Common myeloid progenitor, CD34-positive (primary cell): ENCODE results near the gene FER. TPM values are rescaled to one million over a fixed set of nuclear protein-coding genes. Genes with fewer than 3 reads are reported as not detected.
"Not testable (repeated sequence)": the region's sequence is repeated elsewhere in the genome, so short reads cannot be mapped to it uniquely, and the experiment has no call there.

Experiments used
- CTCF ChIA-PET: fragments of 350-600 bp; sonication (Branson Sonifier 250); formaldehyde crosslinking; loops from one replicate; lab custom pipeline; 2021; ENCODE audit warnings: antibody characterized with exemption; lab: Charles Lee
- POLR2A ChIA-PET: fragments of 350-600 bp; sonication (Branson Sonifier 250); formaldehyde crosslinking; loops from one replicate; lab custom pipeline; 2021; ENCODE audit warnings: antibody characterized with exemption; lab: Charles Lee
- DNase-seq, 3 donors: peaks; one replicate each; pipeline versions ENCODE4 v3.0.0 to v3.0.0-alpha.2; 2013
- H3K27ac ChIP-seq, 2 experiments: 1 replicate in 1 of 2; 2 replicates in 1 of 2; pipeline ENCODE4 v1.7.0; 2013; ENCODE audit warnings: inconsistent platforms in 2 of 2, low read length in 2 of 2, mild to moderate bottlenecking in 2 of 2, low read depth in 1 of 2, moderate library complexity in 1 of 2; ENCODE audit not compliant: severe bottlenecking in 2 of 2, insufficient read depth in 1 of 2, poor library complexity in 1 of 2
- H3K27me3 ChIP-seq, 5 experiments: replicated peaks in 2 of 5; 1 replicate in 3 of 5; 2 replicates in 2 of 5; pipeline versions ENCODE4 v1.6.1 to v1.7.0; 2013; ENCODE audit warnings: low read length in 4 of 5, mild to moderate bottlenecking in 2 of 5, moderate library complexity in 2 of 5, inconsistent platforms in 1 of 5; ENCODE audit not compliant: insufficient read depth in 5 of 5, control insufficient read depth in 4 of 5
- H3K36me3 ChIP-seq, 4 experiments: 1 replicate in 2 of 4; 2 replicates in 2 of 4; pipeline versions ENCODE4 v1.6.1 to v1.7.0; 2013; ENCODE audit warnings: low read length in 3 of 4, control low read depth in 1 of 4, mild to moderate bottlenecking in 1 of 4; ENCODE audit not compliant: control insufficient read depth in 4 of 4, insufficient read depth in 4 of 4
- H3K4me1 ChIP-seq, 4 experiments: 1 replicate in 3 of 4; 2 replicates in 1 of 4; pipeline versions ENCODE4 v1.6.1 to v1.7.1; 2013; ENCODE audit warnings: low read length in 3 of 4, mild to moderate bottlenecking in 3 of 4, control low read depth in 1 of 4, inconsistent platforms in 1 of 4, moderate library complexity in 1 of 4; ENCODE audit not compliant: control insufficient read depth in 4 of 4, insufficient read depth in 4 of 4; ENCODE audit errors: control extremely low read depth in 1 of 4
- H3K4me3 ChIP-seq, 7 experiments: 1 replicate in 4 of 7; 2 replicates in 3 of 7; pipeline versions ENCODE4 v1.5.1 to v1.7.0; 2013; ENCODE audit warnings: mild to moderate bottlenecking in 7 of 7, low read length in 6 of 7, moderate library complexity in 6 of 7, inconsistent platforms in 2 of 7, low read depth in 2 of 7, control low read depth in 1 of 7; ENCODE audit not compliant: insufficient read depth in 4 of 7, control insufficient read depth in 1 of 7; ENCODE audit errors: extremely low read depth in 1 of 7
- H3K9me3 ChIP-seq, 5 experiments: 1 replicate in 4 of 5; 2 replicates in 1 of 5; pipeline versions ENCODE4 v1.6.1 to v1.7.1; 2013; ENCODE audit warnings: low read length in 4 of 5, mild to moderate bottlenecking in 2 of 5, inconsistent platforms in 1 of 5, low read depth in 1 of 5, moderate library complexity in 1 of 5; ENCODE audit not compliant: control insufficient read depth in 4 of 5, insufficient read depth in 2 of 5; ENCODE audit errors: control extremely low read depth in 1 of 5
- WGBS: methylation state at CpG from one replicate; pipeline ENCODE4 v1.1.5; 2013; ENCODE audit not compliant: insufficient coverage; 5-methylcytosine and 5-hydroxymethylcytosine counted together
- polyA plus RNA-seq: library from polyadenylated mRNA; unstranded; fragments of 120-200 nt; gene quantifications from one replicate; pipeline ENCODE4 v1.2.1, GENCODE V29; 2013

Gene FER
- polyA plus RNA-seq: 6.8 TPM

DNA sequence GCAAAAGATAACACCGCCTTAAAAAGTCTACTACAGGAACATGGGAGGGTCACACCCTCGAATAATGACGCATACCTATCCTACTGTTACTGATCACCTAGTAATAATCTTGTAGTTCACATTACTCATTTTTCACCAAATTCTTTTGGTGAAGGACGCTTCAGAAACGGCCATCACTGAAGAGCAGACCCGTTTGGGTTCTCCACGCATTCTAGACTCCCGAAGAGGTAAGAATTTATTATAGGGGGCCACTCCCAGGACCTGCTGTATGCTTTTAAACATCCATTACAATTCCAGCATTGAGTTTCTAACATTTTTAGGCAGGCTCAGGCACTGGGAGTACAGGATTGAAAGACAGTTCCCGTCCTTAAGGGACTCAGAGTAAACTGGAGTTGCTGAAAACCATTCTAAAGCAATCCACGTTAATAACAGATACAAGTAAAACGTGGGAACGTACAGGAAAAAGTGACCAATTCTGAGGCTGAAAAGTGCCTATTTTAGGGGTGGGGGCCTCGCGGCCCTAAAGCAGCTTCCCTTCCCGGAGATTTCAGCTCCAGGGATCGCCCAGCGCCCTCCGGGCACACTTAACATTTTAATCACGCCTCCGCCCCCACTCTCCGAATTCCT, at the start of gene FER:
Gene FER, plus strand, starts transcription at position 124 of the 627 bp plus-strand sequence. CDS start 50,286 bp downstream, outside the sequence.
- Histone ChIP-seq H3K9me3 (no peaks in the 10 kb centered on the region), H3K4me1 (peaks cover 5 to 11% (median 8%) of the 10 kb centered on the region in 4 experiments), H3K27ac (peak within 1 kb of the TSS; percentile 88 to 95), H3K36me3 (no peaks in the 10 kb centered on the region), H3K4me3 (peak within 1 kb of the TSS; percentile 75 to 100 (median 92)), H3K27me3 (no peaks in the 10 kb centered on the region)
- peak; percentile 71 to 92 (median 89) for DNase-seq
- CTCF ChIA-PET: interaction anchor here (0.7 to 1.6 kb wide), 4 partner anchors 16 to 67 kb away, joined by 3 to 7 read pairs (median 5); no protein-coding TSS in a partner anchor
- WGBS: 0% methylated on average over 11 of the region's 21 CpGs
- POLR2A ChIA-PET: interaction anchor here (0.7 to 1.0 kb wide), 3 partner anchors 19 to 1197 kb away, joined by 3 to 5 read pairs (median 3); no protein-coding TSS in a partner anchor

- H3K9me3 ChIP-seq, DNase-seq, H3K4me3 ChIP-seq, H3K27ac ChIP-seq, H3K27me3 ChIP-seq, H3K36me3 ChIP-seq, H3K4me1 ChIP-seq, CTCF ChIA-PET: not testable (repeated sequence)
- 100% methylated on average over 4 of the region's 5 CpGs for WGBS
- POLR2A ChIA-PET: interaction anchor here (1.2 kb wide), 1 partner anchor 12 kb away, joined by 7 read pairs; no protein-coding TSS in a partner anchor
Observed at GRCh38 chr5:108700388-108700787, 47.3 kb upstream of the FER start.

GRCh38 chr5:108700930-108701329, 46.8 kb upstream of the FER start:
- 40% methylated on average over 1 of the region's 3 CpGs for WGBS
- H3K4me1 ChIP-seq: no peaks in the 10 kb centered on the region
- H3K36me3 ChIP-seq: no peaks in the 10 kb centered on the region
- peak in 2 of 3 donors; percentile 30 to 31 for DNase-seq
- no peaks in the 10 kb centered on the region for H3K27me3 ChIP-seq
- CTCF ChIA-PET: no interaction called here
- H3K9me3 ChIP-seq: no peaks in the 10 kb centered on the region
- H3K4me3 ChIP-seq: no peak overlapping the region
- no peak overlapping the region for H3K27ac ChIP-seq
- POLR2A ChIA-PET: interaction anchor here (1.2 kb wide), 1 partner anchor 11 kb away, joined by 7 read pairs; no protein-coding TSS in a partner anchor

- ChIA-PET POLR2A (no interaction called here), CTCF (interaction anchor here (1.4 kb wide), 1 partner anchor 8 kb away, joined by 3 read pairs; no protein-coding TSS in a partner anchor)
- no peak overlapping the region for H3K27ac ChIP-seq
- no peak for DNase-seq
- H3K9me3 ChIP-seq: no peaks in the 10 kb centered on the region
- H3K27me3 ChIP-seq: no peaks in the 10 kb centered on the region
- H3K4me3 ChIP-seq: no peak overlapping the region
- no peaks in the 10 kb centered on the region for H3K36me3 ChIP-seq
- WGBS: 80% methylated on average over 1 of the region's 5 CpGs
- H3K4me1 ChIP-seq: no peaks in the 10 kb centered on the region
Observed at GRCh38 chr5:108702546-108702945, 45.2 kb upstream of the FER start.

DNA sequence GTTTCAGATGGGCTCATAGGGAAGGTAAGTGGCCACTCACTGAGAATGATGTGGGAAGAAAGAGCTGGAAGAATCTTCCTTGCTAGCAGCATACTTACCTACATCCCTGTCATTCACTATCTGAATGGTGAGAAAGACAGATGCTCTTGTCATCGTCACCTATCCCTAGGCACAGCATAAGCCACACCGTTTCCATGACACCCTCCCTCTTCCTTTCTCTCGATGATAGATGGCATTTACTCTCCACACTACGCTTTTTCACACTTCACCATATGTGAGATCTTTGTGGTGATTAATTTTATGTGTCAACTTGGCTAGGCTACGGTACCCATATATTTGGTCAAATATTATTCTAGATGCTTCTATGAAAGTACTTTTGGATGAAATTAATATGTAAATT, 44.4 kb upstream of the FER start:
- no peaks in the 10 kb centered on the region for H3K9me3 ChIP-seq
- ChIA-PET CTCF (interaction anchor here (1.4 kb wide), 1 partner anchor 9 kb away, joined by 3 read pairs; no protein-coding TSS in a partner anchor), POLR2A (no interaction called here)
- WGBS: no CpG with 5 or more reads among the region's 5 CpGs
- DNase-seq: no peak
- no peaks in the 10 kb centered on the region for H3K36me3 ChIP-seq
- H3K27me3 ChIP-seq: no peaks in the 10 kb centered on the region
- H3K27ac ChIP-seq: no peak overlapping the region
- H3K4me1 ChIP-seq: no peaks in the 10 kb centered on the region
- H3K4me3 ChIP-seq: no peak overlapping the region

- Histone ChIP-seq H3K27me3 (no peaks in the 10 kb centered on the region), H3K4me1 (no peaks in the 10 kb centered on the region), H3K36me3 (no peaks in the 10 kb centered on the region), H3K9me3 (peaks cover 0 to 1% (median 0%) of the 10 kb centered on the region in 5 experiments), H3K27ac (no peak overlapping the region), H3K4me3 (no peak overlapping the region)
- ChIA-PET CTCF (interaction anchor here (1.4 kb wide), 1 partner anchor 23 kb away, joined by 3 read pairs; no protein-coding TSS in a partner anchor), POLR2A (no interaction called here)
- WGBS: 95% methylated on average over 6 of the region's 8 CpGs
- DNase-seq: no peak
Observed at GRCh38 chr5:108707141-108707540, 40.6 kb upstream of the FER start.

GRCh38 chr5:108711898-108712297, 35.8 kb upstream of the FER start:
- no peak for DNase-seq
- WGBS: no CpG with 5 or more reads among the region's 3 CpGs
- no peaks in the 10 kb centered on the region for H3K27me3 ChIP-seq
- no peak overlapping the region for H3K4me3 ChIP-seq
- peaks cover 0 to 1% (median 0%) of the 10 kb centered on the region in 5 experiments for H3K9me3 ChIP-seq
- H3K36me3 ChIP-seq: no peaks in the 10 kb centered on the region
- H3K27ac ChIP-seq: no peak overlapping the region
- POLR2A ChIA-PET: interaction anchor here (1.6 kb wide), 1 partner anchor 11 kb away, joined by 7 read pairs; no protein-coding TSS in a partner anchor
- CTCF ChIA-PET: interaction anchor here (1.1 to 1.7 kb wide), 3 partner anchors 9 to 17 kb away, joined by 3 to 5 read pairs (median 3); no protein-coding TSS in a partner anchor
- H3K4me1 ChIP-seq: no peaks in the 10 kb centered on the region
